Smooth muscle cell (in vitro differentiated cells): Measurements from ENCODE around the gene TAF4B. TPM values are rescaled to one million over a fixed set of nuclear protein-coding genes. Genes with fewer than 3 reads are reported as not detected.

Source experiments
- DNase-seq: peaks from one replicate; lab custom pipeline; 2025; ENCODE audit not compliant: unreplicated experiment; lab: John Stamatoyannopoulos, UW
- H2AFZ ChIP-seq: fragments of 200-600 bp; sonication (generic); 2 replicates; pipeline ENCODE4 v1.6.0; 2016; ENCODE audit warnings: antibody characterized with exemption, low read depth, mild to moderate bottlenecking
- H3F3A ChIP-seq: fragments of 200-600 bp; sonication (generic); 2 replicates; pipeline ENCODE4 v1.6.0; 2017; ENCODE audit warnings: antibody characterized with exemption, low read depth
- H3K27ac ChIP-seq: fragments of 200-600 bp; sonication (generic); 2 replicates; pipeline ENCODE4 v1.5.1; 2016; ENCODE audit warnings: low read depth, mild to moderate bottlenecking
- H3K27me3 ChIP-seq: fragments of 200-600 bp; sonication (generic); 2 replicates; pipeline ENCODE4 v1.6.1; 2016; ENCODE audit warnings: low read depth, mild to moderate bottlenecking
- H3K36me3 ChIP-seq: fragments of 200-600 bp; sonication (generic); 2 replicates; pipeline ENCODE4 v1.5.1; 2016; ENCODE audit warnings: low read depth
- H3K4me1 ChIP-seq: fragments of 200-600 bp; sonication (generic); 2 replicates; pipeline ENCODE4 v1.5.1; 2016; ENCODE audit warnings: low read depth
- H3K4me2 ChIP-seq: fragments of 200-600 bp; sonication (generic); 2 replicates; pipeline ENCODE4 v1.6.0; 2016; ENCODE audit warnings: mild to moderate bottlenecking
- H3K4me3 ChIP-seq: fragments of 200-600 bp; sonication (generic); 2 replicates; pipeline ENCODE4 v1.5.1; 2016; ENCODE audit warnings: mild to moderate bottlenecking
- H3K79me2 ChIP-seq: fragments of 200-600 bp; sonication (generic); 2 replicates; pipeline ENCODE4 v1.6.0; 2016; ENCODE audit warnings: low read depth, mild to moderate bottlenecking
- H3K9ac ChIP-seq: fragments of 200-600 bp; sonication (generic); 2 replicates; pipeline ENCODE4 v1.6.0; 2016; ENCODE audit warnings: low read depth
- H3K9me3 ChIP-seq: fragments of 200-600 bp; sonication (generic); replicated peaks from 2 replicates; pipeline ENCODE4 v1.5.1; 2016; ENCODE audit warnings: low read depth
- H4K20me1 ChIP-seq: fragments of 200-600 bp; sonication (generic); 2 replicates; pipeline ENCODE4 v1.6.0; 2016; ENCODE audit warnings: low read depth
- WGBS: methylation state at CpG from one replicate; pipeline ENCODE4 v1.1.7; 2016; ENCODE audit warnings: low lambda C conversion rate; 5-methylcytosine and 5-hydroxymethylcytosine counted together
- polyA plus RNA-seq: library from polyadenylated mRNA; unstranded; fragments of >200 nt; fragmentation: Nextera tagmentation; extraction: Ambion mirVana; gene quantifications from 2 replicates; pipeline ENCODE4 v1.2.1, GENCODE V29; 2016
- total RNA-seq: library from RNA; depleted of rRNA; stranded (reverse); fragments of >200 nt; gene quantifications from 2 replicates; pipeline ENCODE4 v1.2.3, GENCODE V29; 2014
- TF ChIP-seq, protein P1 (sequence below): fragments of 200-600 bp; sonication (generic); IDR thresholded peaks from 2 replicates; pipeline ENCODE4 v1.5.1; 2017; ENCODE audit warnings: borderline replicate concordance, mild to moderate bottlenecking, antibody characterized with exemption; ENCODE audit not compliant: insufficient read depth, poor library complexity, severe bottlenecking

Gene TAF4B
- total and polyA plus RNA-seq, 2 experiments from 2014 or later: 1.6 to 2.7 TPM

- WGBS: 100% methylated on average over 1 of the region's 1 CpG
- H3K36me3 ChIP-seq: no peaks in the 10 kb centered on the region
These were observed 53.2 kb downstream of the TAF4B start for GRCh38 chr18:26279428-26279827.

GRCh38 chr18:26286008-26286407 is 59.8 kb downstream of the TAF4B start:
- TF ChIP-seq, protein P1, sequence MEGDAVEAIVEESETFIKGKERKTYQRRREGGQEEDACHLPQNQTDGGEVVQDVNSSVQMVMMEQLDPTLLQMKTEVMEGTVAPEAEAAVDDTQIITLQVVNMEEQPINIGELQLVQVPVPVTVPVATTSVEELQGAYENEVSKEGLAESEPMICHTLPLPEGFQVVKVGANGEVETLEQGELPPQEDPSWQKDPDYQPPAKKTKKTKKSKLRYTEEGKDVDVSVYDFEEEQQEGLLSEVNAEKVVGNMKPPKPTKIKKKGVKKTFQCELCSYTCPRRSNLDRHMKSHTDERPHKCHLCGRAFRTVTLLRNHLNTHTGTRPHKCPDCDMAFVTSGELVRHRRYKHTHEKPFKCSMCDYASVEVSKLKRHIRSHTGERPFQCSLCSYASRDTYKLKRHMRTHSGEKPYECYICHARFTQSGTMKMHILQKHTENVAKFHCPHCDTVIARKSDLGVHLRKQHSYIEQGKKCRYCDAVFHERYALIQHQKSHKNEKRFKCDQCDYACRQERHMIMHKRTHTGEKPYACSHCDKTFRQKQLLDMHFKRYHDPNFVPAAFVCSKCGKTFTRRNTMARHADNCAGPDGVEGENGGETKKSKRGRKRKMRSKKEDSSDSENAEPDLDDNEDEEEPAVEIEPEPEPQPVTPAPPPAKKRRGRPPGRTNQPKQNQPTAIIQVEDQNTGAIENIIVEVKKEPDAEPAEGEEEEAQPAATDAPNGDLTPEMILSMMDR: no peak
- Histone ChIP-seq H3K4me2 (no peak overlapping the region), H2AFZ (no peak overlapping the region), H3K27me3 (no peaks in the 10 kb centered on the region), H3K36me3 (no peaks in the 10 kb centered on the region), H3F3A (no peaks in the 10 kb centered on the region), H3K9me3 (no peaks in the 10 kb centered on the region), H3K4me1 (no peaks in the 10 kb centered on the region), H3K9ac (no peak overlapping the region), H3K27ac (no peak overlapping the region), H3K4me3 (no peak overlapping the region), H4K20me1 (no peaks in the 10 kb centered on the region), H3K79me2 (no peaks in the 10 kb centered on the region)
- no peak for DNase-seq
- WGBS: 80% methylated on average over 1 of the region's 1 CpG

More at GRCh38 chr18:26279428-26279827, 53.2 kb downstream of the TAF4B start:
- DNase-seq: no peak
- Histone ChIP-seq H2AFZ (no peak overlapping the region), H3K4me2 (no peak overlapping the region), H3F3A (no peaks in the 10 kb centered on the region), H3K27me3 (no peaks in the 10 kb centered on the region), H3K4me3 (no peak overlapping the region), H3K27ac (no peak overlapping the region), H4K20me1 (no peaks in the 10 kb centered on the region), H3K4me1 (no peaks in the 10 kb centered on the region), H3K9me3 (peaks cover 6% of the 10 kb centered on the region), H3K9ac (no peak overlapping the region), H3K79me2 (no peaks in the 10 kb centered on the region)
- TF ChIP-seq, protein P1: no peak

- no peak for DNase-seq
- Histone ChIP-seq H3K9me3 (no peaks in the 10 kb centered on the region), H3K27me3 (no peaks in the 10 kb centered on the region), H3K79me2 (no peaks in the 10 kb centered on the region), H4K20me1 (no peaks in the 10 kb centered on the region), H3K36me3 (no peaks in the 10 kb centered on the region), H3K9ac (no peak overlapping the region), H3K4me2 (no peak overlapping the region), H2AFZ (no peak overlapping the region), H3K4me3 (no peak overlapping the region), H3K4me1 (no peaks in the 10 kb centered on the region), H3F3A (no peaks in the 10 kb centered on the region), H3K27ac (no peak overlapping the region)
- TF ChIP-seq, protein P1: no peak
- 80% methylated on average over 4 of the region's 4 CpGs for WGBS
These were observed 61.4 kb downstream of the TAF4B start for GRCh38 chr18:26287644-26288043.

GRCh38 chr18:26290385-26290784 is 64.1 kb downstream of the TAF4B start:
- DNase-seq: no peak
- Histone ChIP-seq H3K4me2 (no peak overlapping the region), H4K20me1 (no peaks in the 10 kb centered on the region), H3K9me3 (no peaks in the 10 kb centered on the region), H3K27me3 (no peaks in the 10 kb centered on the region), H3K36me3 (no peaks in the 10 kb centered on the region), H3K4me1 (no peaks in the 10 kb centered on the region), H3K4me3 (no peak overlapping the region), H3F3A (no peaks in the 10 kb centered on the region), H3K79me2 (no peaks in the 10 kb centered on the region), H2AFZ (no peak overlapping the region), H3K9ac (no peak overlapping the region), H3K27ac (no peak overlapping the region)
- TF ChIP-seq, protein P1: no peak
- 95% methylated on average over 3 of the region's 3 CpGs for WGBS
